Adipocyte (in vitro differentiated cells): Measurements from ENCODE around the gene CAVIN2.

Experiments
- DNase-seq: peaks from one replicate; pipeline ENCODE4 v3.0.0-alpha.2; 2015; ENCODE audit warnings: low read depth
- H3K27me3 ChIP-seq: replicated peaks from 2 replicates; pipeline ENCODE4 v1.7.0; 2013; ENCODE audit warnings: mild to moderate bottlenecking, low read length, moderate library complexity; ENCODE audit not compliant: control insufficient read depth, insufficient read depth
- H3K36me3 ChIP-seq: 2 replicates; pipeline ENCODE4 v1.7.0; 2013; ENCODE audit warnings: low read length, mild to moderate bottlenecking, moderate library complexity; ENCODE audit not compliant: control insufficient read depth, insufficient read depth, severe bottlenecking
- H3K4me1 ChIP-seq: 2 replicates; pipeline ENCODE4 v1.7.0; 2013; ENCODE audit warnings: mild to moderate bottlenecking, low read length, moderate library complexity; ENCODE audit not compliant: control insufficient read depth, insufficient read depth
- H3K4me3 ChIP-seq: 2 replicates; pipeline ENCODE4 v1.7.0; 2013; ENCODE audit warnings: mild to moderate bottlenecking, low read length, moderate library complexity
- H3K9ac ChIP-seq: 2 replicates; pipeline ENCODE4 v1.7.0; 2013; ENCODE audit warnings: mild to moderate bottlenecking, low read length, moderate library complexity
- H3K9me3 ChIP-seq: 2 replicates; pipeline ENCODE4 v1.7.0; 2013; ENCODE audit warnings: mild to moderate bottlenecking, low read length, moderate library complexity; ENCODE audit not compliant: control insufficient read depth

CAVIN2 gene

DNA sequence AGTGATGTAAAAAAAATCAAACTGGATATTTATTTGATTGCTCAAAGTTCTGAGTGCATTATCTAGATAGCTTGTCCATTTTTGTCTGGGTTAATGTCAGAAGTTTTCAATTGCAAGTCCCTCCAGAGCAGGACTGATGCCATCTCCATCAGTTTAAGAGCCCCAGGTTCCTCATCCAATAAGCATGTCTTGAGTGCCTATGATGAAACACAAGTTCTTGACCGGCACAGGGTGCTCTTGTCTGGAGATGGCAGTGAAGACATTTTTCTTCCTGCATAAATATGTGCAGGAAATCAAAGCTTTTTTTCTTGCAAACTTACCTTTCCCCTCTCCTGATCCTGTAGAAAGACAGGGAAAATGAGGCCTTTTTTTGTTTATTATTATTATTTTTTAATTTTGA is 31.9 kb downstream of the CAVIN2 start:
- no peaks in the 10 kb centered on the region for H3K36me3 ChIP-seq
- no peak overlapping the region for H3K4me3 ChIP-seq
- H3K4me1 ChIP-seq = peaks cover 9% of the 10 kb centered on the region
- H3K27me3 ChIP-seq = no peaks in the 10 kb centered on the region
- H3K9me3 ChIP-seq = no peaks in the 10 kb centered on the region
- H3K9ac ChIP-seq = no peak overlapping the region
- no peak for DNase-seq

DNA sequence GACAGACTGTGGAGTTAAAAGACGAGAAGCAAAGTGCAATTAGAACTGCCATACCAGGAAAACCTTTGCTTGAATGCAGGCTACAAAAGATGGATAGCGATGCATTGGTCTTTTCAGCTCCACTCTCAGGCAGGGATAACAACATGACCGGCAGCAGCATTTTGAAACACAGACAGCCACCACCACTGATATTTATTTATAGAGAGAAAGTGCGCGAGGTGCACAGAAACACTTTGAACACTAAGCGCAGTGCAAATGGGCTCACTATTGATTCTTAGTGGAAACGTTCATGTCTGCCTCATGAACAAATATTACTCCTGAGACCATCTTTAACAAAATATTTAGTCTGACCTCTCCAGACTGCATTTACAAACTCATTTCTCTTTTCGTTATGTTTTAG is 32.9 kb downstream of the CAVIN2 start:
- Histone ChIP-seq H3K9me3 (no peaks in the 10 kb centered on the region), H3K27me3 (no peaks in the 10 kb centered on the region), H3K36me3 (no peaks in the 10 kb centered on the region), H3K4me3 (no peak overlapping the region), H3K4me1 (peaks cover 9% of the 10 kb centered on the region), H3K9ac (no peak overlapping the region)
- DNase-seq = no peak

DNA sequence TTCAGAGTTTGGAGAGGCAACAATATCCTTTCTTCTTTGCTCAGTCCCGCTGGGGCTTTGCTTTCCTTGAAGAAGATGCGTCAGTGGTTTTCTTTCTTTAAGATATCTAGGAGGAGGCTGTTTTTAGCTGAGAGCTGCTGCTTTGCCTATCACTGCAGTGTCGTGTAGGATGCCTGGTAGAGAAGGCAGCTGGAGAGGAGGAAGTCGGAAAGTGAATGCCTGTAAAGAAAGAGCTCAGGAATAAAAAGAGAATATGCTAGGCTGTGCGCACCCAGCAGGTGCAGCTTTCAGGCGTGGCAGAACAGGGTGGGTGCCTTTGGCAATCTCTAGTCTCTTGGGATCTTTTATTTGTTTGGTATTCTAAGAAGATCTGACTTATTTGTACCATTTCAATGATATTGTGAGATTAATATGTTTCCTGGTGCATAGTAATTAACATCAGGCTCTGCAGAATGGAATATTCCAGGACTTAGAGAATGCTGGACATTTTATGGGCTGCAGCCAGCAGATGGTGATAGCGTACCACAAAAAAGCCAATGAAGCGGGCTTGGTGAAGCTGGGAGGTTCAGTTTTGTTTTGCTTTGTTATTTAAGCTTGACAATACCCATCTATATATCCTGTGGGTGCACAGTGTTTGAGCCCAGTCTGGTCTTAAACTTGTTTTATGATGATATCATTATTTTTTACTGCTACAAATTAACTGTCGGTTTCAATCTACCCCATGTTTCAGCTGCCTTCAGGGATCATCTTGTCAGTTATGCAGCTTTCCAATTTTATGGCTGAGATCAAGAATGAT is 34.9 kb downstream of the CAVIN2 start:
- no peaks in the 10 kb centered on the region for H3K9me3 ChIP-seq
- H3K4me3 ChIP-seq = no peak overlapping the region
- H3K4me1 ChIP-seq = peaks cover 9% of the 10 kb centered on the region
- H3K9ac ChIP-seq = peak overlapping the region; percentile 59
- DNase-seq = peak; percentile 88
- no peaks in the 10 kb centered on the region for H3K36me3 ChIP-seq
- no peaks in the 10 kb centered on the region for H3K27me3 ChIP-seq

DNA sequence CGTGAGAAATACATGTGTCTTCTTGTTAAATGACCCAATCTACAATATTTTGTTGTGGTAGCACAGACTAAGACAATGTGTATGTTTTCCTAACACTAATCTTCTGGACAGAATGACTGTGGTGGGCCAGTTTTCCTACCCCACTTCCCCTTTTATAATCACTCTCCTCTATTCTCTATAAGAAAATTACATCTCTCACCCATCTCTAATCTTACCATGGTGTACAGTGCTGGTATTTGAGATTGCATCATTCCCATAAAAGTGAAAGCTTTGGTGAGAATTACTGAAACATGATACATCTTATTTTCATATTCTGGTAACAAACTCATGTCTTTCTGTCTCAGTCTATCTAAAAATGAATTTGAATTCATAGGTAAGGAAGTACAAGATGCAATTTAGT is 40.5 kb downstream of the CAVIN2 start:
- Histone ChIP-seq H3K9ac (no peak overlapping the region), H3K9me3 (no peaks in the 10 kb centered on the region), H3K27me3 (no peaks in the 10 kb centered on the region), H3K4me1 (peaks cover 6% of the 10 kb centered on the region), H3K36me3 (no peaks in the 10 kb centered on the region), H3K4me3 (no peak overlapping the region)
- DNase-seq = peak; percentile 48

DNA sequence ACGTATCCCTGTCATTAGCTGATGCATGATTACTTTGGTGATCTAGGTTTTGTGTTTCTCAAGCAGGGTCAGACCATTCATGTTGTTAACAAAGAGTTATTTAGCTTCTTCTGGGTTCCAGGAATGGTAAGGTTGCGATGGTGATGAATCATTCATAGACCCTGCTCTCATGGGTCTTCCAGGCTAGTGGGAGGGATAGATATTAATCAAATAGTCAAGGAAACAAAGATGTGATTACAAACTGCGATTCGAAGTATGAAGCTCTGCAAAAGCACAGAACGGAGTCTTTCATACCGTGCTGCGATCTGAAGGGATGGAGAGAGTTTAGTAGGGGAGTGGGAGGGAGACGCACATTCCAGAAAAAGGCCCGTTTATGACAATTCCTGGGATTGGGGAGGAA is 42.1 kb downstream of the CAVIN2 start:
- Histone ChIP-seq H3K4me1 (peaks cover 6% of the 10 kb centered on the region), H3K9ac (no peak overlapping the region), H3K9me3 (no peaks in the 10 kb centered on the region), H3K36me3 (no peaks in the 10 kb centered on the region), H3K27me3 (no peaks in the 10 kb centered on the region), H3K4me3 (no peak overlapping the region)
- DNase-seq = no peak

DNA sequence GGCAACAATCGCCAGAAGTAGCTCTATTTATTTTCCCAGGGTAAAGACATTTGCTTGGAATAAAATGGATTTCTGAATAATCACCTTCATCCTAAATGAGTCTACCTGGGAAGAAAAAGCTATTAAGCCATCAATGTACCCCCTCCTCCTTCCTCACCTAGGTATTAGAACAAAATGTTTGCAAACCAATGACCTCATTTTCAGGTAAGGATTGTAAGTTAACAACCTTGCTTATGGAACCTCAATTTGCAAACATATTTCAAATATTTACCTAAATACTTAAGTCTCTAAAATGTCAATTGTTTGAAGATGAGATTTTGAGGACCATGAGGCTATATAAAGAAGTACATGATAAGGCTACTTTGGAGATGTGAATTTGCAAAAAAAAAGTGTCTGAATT is 43.9 kb downstream of the CAVIN2 start:
- Histone ChIP-seq H3K9ac (no peak overlapping the region), H3K4me3 (no peak overlapping the region), H3K36me3 (no peaks in the 10 kb centered on the region), H3K9me3 (no peaks in the 10 kb centered on the region), H3K27me3 (no peaks in the 10 kb centered on the region), H3K4me1 (peaks cover 6% of the 10 kb centered on the region)
- DNase-seq = no peak

DNA sequence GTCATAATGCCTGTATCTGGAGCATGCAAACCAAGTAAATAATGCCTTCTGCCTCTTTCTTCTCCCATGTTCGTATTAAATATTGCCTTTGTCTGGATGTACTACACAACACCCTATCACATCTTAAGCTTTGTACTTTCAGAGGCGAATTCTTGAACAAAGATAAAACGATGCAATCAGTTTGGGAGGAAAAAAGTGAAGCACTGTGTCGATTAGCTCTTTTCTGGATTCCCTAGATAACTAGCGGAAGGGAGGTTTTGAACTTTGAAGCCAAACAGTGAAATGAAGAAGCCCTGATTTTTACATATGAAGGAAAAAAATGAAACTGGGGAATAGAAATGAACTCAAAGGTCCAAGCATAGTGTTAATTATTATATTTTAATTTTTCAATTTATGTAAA is 44.7 kb downstream of the CAVIN2 start:
- no peaks in the 10 kb centered on the region for H3K36me3 ChIP-seq
- no peak for DNase-seq
- H3K9ac ChIP-seq = no peak overlapping the region
- H3K9me3 ChIP-seq = no peaks in the 10 kb centered on the region
- H3K4me1 ChIP-seq = peaks cover 6% of the 10 kb centered on the region
- H3K4me3 ChIP-seq = no peak overlapping the region
- H3K27me3 ChIP-seq = no peaks in the 10 kb centered on the region

DNA sequence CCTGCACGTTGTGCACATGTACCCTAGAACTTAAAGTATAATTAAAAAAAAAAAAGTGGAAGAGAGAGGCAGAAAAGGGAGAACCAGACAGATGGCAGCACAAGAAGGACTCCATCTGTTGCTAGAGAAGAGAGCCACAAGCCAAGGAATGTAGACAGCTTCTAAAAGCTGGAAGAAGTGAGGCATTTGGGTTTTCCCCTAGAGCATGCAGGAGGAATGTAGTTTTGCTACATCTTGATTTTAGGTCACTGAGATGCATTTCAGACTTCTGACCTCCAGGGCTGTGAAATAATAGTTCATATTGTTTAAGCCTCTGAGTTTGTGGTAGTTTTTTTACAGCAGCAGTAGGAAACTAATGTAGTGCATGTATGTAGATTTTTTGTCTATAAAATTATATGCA is 46.0 kb downstream of the CAVIN2 start:
- Histone ChIP-seq H3K4me3 (no peak overlapping the region), H3K4me1 (no peaks in the 10 kb centered on the region), H3K9me3 (no peaks in the 10 kb centered on the region), H3K9ac (no peak overlapping the region), H3K36me3 (no peaks in the 10 kb centered on the region), H3K27me3 (no peaks in the 10 kb centered on the region)
- no peak for DNase-seq

DNA sequence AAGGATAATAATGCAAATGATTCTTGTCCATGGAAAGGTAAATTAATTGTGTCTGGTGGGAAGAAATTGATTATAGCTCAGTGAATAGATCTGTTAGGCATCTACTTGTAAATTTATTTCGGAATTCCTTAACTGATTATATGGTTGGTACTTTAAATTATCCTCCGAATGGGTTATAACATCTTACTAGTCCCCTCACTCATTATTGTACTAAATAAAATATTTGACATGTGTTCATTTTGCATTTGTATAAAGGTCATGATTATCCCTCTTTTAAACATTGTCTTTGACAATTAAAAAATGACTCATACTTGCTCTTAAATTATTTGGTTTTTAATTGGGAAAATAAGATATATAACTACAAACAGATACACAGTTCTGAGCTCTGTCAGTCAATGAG is 47.4 kb downstream of the CAVIN2 start:
- H3K9ac ChIP-seq = no peak overlapping the region
- H3K4me1 ChIP-seq = no peaks in the 10 kb centered on the region
- no peaks in the 10 kb centered on the region for H3K36me3 ChIP-seq
- H3K27me3 ChIP-seq = no peaks in the 10 kb centered on the region
- no peaks in the 10 kb centered on the region for H3K9me3 ChIP-seq
- no peak overlapping the region for H3K4me3 ChIP-seq
- DNase-seq = no peak

DNA sequence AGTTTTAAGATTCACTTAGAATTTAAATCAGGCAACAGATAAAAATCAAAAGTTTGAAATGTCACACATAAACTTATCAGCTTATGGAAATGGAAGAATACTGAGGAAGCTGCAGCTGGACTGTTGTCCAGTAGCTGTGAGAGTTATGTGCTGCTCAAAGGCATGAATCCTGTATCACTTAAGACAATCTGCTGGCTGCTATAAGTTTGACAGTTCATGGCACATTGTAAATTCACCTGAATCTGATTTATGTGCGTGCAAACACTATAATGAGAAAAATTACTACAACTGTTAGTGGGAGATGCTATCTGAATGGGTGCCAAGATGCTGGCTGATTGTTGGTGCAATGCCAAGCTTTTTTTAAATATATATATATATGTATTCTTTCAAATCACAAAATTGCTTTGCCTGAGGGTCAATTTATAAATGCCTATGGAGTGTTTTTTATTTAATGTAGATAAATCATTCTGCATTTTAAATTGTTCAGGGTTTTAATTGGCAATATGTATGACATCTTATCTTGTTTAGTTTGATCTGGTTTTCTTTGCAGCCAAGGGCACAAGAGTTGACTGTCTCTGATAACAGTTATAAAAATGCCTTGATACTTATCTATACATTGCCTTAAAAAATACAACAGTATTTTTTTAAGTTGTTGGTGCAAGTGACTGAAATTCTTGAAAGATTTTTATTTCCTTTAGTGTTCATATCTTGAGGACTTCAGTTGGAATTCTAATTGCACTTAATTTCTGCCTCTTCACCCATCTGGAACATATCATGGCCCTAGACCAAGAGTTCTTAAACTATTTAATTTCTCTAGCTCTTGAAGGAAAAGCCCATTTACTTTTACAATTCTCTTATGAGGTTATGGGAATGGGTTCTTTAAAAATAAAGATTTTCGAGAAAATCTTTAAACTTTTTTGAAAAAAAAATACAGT is 48.7 kb downstream of the CAVIN2 start:
- peak; percentile 15 for DNase-seq
- Histone ChIP-seq H3K4me3 (no peak overlapping the region), H3K27me3 (no peaks in the 10 kb centered on the region), H3K36me3 (no peaks in the 10 kb centered on the region), H3K9ac (no peak overlapping the region), H3K4me1 (no peaks in the 10 kb centered on the region), H3K9me3 (no peaks in the 10 kb centered on the region)

DNA sequence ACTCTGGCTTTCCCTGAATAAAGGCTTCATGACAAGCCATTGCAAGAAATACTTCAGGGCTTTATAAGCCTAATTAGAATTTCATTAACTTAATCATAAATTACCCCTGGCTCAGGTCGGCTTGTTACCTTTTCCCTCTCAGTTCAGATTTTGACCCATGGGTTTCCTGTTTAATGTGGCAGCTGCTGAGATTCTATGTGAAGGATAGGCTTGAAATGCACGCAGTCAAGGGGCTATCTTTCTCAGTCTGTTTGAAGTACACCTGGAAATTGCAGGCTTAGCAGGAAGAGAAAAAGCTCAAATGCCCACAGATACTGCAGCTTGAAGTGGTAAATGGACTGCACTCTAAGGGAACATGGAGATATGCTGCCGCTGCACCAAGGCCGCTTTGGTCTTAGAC is 49.4 kb downstream of the CAVIN2 start:
- no peaks in the 10 kb centered on the region for H3K27me3 ChIP-seq
- H3K4me3 ChIP-seq = no peak overlapping the region
- no peak for DNase-seq
- H3K9ac ChIP-seq = no peak overlapping the region
- no peaks in the 10 kb centered on the region for H3K36me3 ChIP-seq
- no peaks in the 10 kb centered on the region for H3K4me1 ChIP-seq
- no peaks in the 10 kb centered on the region for H3K9me3 ChIP-seq
